Endodermal cell (in vitro differentiated cells): ENCODE measurements around the gene CHMP2A. TPM values are rescaled to one million over a fixed set of nuclear protein-coding genes. Genes with fewer than 3 reads are reported as not detected.

Source experiments
- DNase-seq: peaks from one replicate; pipeline ENCODE4 v3.0.0-alpha.2; 2017
- H3K27ac ChIP-seq: 2 replicates; pipeline ENCODE4 v1.5.1; 2013; ENCODE audit warnings: mild to moderate bottlenecking, low read depth, low read length, moderate library complexity
- H3K27me3 ChIP-seq: 2 replicates; pipeline ENCODE4 v1.6.1; 2013; ENCODE audit warnings: mild to moderate bottlenecking, low read length, moderate library complexity; ENCODE audit not compliant: insufficient read depth, control insufficient read depth, poor library complexity, severe bottlenecking
- H3K36me3 ChIP-seq: 2 replicates; pipeline ENCODE4 v1.7.0; 2013; ENCODE audit warnings: mild to moderate bottlenecking, low read length, moderate library complexity; ENCODE audit not compliant: control insufficient read depth, insufficient read depth
- H3K4me1 ChIP-seq: one replicate; pipeline ENCODE4 v1.7.0; 2013; ENCODE audit warnings: low read length; ENCODE audit not compliant: control insufficient read depth, insufficient read depth
- H3K4me3 ChIP-seq: 2 replicates; pipeline ENCODE4 v1.5.1; 2013; ENCODE audit warnings: mild to moderate bottlenecking, low read length, moderate library complexity
- H3K9ac ChIP-seq: 2 replicates; pipeline ENCODE4 v1.6.1; 2013; ENCODE audit warnings: mild to moderate bottlenecking, low read length, moderate library complexity; ENCODE audit not compliant: poor library complexity, severe bottlenecking; ENCODE audit errors: extremely low read depth
- H3K9me3 ChIP-seq: 2 replicates; pipeline ENCODE4 v1.6.1; 2013; ENCODE audit warnings: mild to moderate bottlenecking, low read length, moderate library complexity; ENCODE audit not compliant: control insufficient read depth
- H3K27ac Mint-ChIP-seq: 2 replicates; pipeline ENCODE4 v1.8.0; 2020; ENCODE audit warnings: mixed read lengths
- H3K27me3 Mint-ChIP-seq: 2 replicates; pipeline ENCODE4 v1.8.0; 2021; ENCODE audit warnings: mild to moderate bottlenecking, mixed read lengths; ENCODE audit not compliant: insufficient read depth
- H3K36me3 Mint-ChIP-seq: 2 replicates; pipeline ENCODE4 v1.8.0; 2020; ENCODE audit warnings: low read depth, mixed read lengths
- H3K4me1 Mint-ChIP-seq: 2 replicates; pipeline ENCODE4 v1.8.0; 2020; ENCODE audit warnings: mixed read lengths
- H3K4me3 Mint-ChIP-seq: 2 replicates; pipeline ENCODE4 v1.8.0; 2020; ENCODE audit warnings: mild to moderate bottlenecking, moderate library complexity, mixed read lengths
- H3K9me3 Mint-ChIP-seq: 2 replicates; pipeline ENCODE4 v1.8.0; 2020; ENCODE audit warnings: mild to moderate bottlenecking, mixed read lengths
- WGBS, 2 experiments: methylation state at CpG; one replicate each; pipeline versions ENCODE4 v1.1.5 to v1.1.7; 2013; ENCODE audit warnings: missing lambda C conversion rate in 2 of 2, mixed read lengths in 1 of 2; ENCODE audit not compliant: insufficient coverage in 1 of 2, insufficient read length in 1 of 2; 5-methylcytosine and 5-hydroxymethylcytosine counted together
- total RNA-seq, 2 donors: library from RNA; stranded (reverse); fragmentation: NEBNext Ultra II Directional in 1 of 2; extraction: Animal tissue kit (Norgen Biotek cat#: 25700) in 1 of 2; gene quantifications; 2 replicates in 1 of 2; 3 replicates in 1 of 2; pipeline ENCODE4 v1.2.1, GENCODE V29; 2021
- TF ChIP-seq, protein P1 (sequence below): fragments of 200-600 bp; sonication (generic); conservative IDR thresholded peaks from 2 replicates; pipeline ENCODE4 v1.5.0; 2021; ENCODE audit warnings: antibody characterized with exemption, mild to moderate bottlenecking

CHMP2A gene
- total RNA-seq, 2 donors from 2014 or later: 97.7 to 147 TPM

DNA sequence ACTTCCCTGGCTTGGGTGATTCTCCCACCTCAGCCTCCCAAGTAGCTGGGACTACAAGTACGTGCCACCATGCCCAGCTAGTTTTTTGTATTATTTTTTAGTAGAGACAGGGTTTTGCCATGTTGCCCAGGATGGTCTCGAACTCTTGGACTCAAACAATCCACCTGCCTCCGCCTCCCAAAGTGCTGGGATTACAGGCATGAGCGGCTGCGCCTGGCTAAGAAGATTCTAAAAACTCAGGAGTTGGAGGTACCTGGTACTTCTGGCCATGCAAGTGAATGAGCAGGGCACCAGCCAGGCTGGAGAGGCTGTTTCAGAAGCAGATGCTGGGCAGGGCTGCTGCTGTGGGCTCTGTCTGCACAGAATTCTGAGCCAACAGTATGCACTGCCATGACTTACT lies 12.1 kb upstream of the CHMP2A start:
- H3K4me3 ChIP-seq: no peak overlapping the region
- TF ChIP-seq, protein P1, sequence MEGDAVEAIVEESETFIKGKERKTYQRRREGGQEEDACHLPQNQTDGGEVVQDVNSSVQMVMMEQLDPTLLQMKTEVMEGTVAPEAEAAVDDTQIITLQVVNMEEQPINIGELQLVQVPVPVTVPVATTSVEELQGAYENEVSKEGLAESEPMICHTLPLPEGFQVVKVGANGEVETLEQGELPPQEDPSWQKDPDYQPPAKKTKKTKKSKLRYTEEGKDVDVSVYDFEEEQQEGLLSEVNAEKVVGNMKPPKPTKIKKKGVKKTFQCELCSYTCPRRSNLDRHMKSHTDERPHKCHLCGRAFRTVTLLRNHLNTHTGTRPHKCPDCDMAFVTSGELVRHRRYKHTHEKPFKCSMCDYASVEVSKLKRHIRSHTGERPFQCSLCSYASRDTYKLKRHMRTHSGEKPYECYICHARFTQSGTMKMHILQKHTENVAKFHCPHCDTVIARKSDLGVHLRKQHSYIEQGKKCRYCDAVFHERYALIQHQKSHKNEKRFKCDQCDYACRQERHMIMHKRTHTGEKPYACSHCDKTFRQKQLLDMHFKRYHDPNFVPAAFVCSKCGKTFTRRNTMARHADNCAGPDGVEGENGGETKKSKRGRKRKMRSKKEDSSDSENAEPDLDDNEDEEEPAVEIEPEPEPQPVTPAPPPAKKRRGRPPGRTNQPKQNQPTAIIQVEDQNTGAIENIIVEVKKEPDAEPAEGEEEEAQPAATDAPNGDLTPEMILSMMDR: no peak
- Mint-ChIP-seq H3K9me3 (no peaks in the 10 kb centered on the region), H3K27ac (no peak overlapping the region), H3K4me1 (peaks cover under 1% of the 10 kb centered on the region), H3K36me3 (peaks cover 18% of the 10 kb centered on the region), H3K4me3 (no peak overlapping the region), H3K27me3 (peaks cover 2% of the 10 kb centered on the region)
- H3K9me3 ChIP-seq: no peaks in the 10 kb centered on the region
- no peaks in the 10 kb centered on the region for H3K4me1 ChIP-seq
- H3K27ac ChIP-seq: no peak overlapping the region
- peaks cover 44% of the 10 kb centered on the region for H3K36me3 ChIP-seq
- 97 to 98% methylated on average over 4 to 5 of the region's 5 CpGs for whole genome bisulfite sequencing, 2 experiments
- DNase-seq: no peak
- no peak overlapping the region for H3K9ac ChIP-seq
- H3K27me3 ChIP-seq: peaks cover 5% of the 10 kb centered on the region

DNA sequence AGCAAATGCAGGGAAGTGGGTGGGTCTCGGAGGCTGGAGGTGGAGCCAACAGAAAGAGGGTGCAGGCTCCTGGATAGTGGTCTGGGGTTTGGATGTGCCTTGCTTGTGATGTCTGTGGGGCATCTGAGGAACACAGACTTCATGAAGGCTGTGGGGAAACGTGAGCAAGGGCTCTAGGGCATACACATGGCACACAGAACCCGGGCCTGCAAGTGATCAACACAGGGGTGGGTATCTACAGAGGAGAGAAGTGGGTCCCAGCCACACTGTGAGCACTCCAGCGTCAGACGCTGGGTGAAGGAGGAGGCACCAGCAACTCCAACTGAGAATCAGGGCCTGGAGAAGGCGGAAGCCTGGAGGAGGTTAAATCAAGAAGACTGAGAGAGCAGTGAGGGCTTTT lies 8.9 kb upstream of the CHMP2A start:
- H3K9me3 ChIP-seq: no peaks in the 10 kb centered on the region
- peaks cover 6% of the 10 kb centered on the region for H3K27me3 ChIP-seq
- no peak overlapping the region for H3K4me3 ChIP-seq
- H3K27ac ChIP-seq: no peak overlapping the region
- TF ChIP-seq, protein P1: no peak
- Mint-ChIP-seq H3K36me3 (peaks cover 16% of the 10 kb centered on the region), H3K27me3 (peaks cover 2% of the 10 kb centered on the region), H3K4me3 (no peak overlapping the region), H3K4me1 (no peaks in the 10 kb centered on the region), H3K9me3 (no peaks in the 10 kb centered on the region), H3K27ac (peak overlapping the region; percentile 23)
- 90 to 94% methylated on average over 6 of the region's 6 CpGs for WGBS, 2 experiments
- no peaks in the 10 kb centered on the region for H3K4me1 ChIP-seq
- peaks cover 16% of the 10 kb centered on the region for H3K36me3 ChIP-seq
- no peak overlapping the region for H3K9ac ChIP-seq
- peak; percentile 32 for DNase-seq

DNA sequence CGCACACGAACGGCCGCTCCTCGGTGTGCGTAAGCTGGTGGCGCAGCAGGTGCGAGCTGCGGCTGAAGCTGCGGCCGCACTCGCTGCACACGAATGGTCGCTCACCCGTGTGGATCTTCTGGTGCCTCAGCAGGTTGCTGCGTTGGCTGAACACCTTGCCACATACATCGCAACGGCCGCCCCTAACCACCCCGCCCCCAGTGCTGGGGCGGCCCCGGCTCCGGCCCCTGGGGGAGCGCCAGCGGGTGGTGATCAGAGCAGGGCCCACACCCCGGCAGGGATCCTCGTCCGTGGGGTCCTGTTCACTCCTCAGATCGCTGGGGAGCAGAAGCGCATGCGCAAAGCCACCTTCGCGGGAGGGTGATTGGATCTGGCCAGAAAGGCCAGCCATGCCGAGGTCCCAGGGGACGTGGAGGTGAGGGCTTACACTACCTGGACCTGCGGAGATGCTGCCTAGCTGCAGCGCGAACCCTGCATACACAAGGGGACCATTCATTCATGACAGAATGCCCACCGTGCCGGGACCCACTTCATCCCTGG lies 8.2 kb upstream of the CHMP2A start:
- H3K9me3 ChIP-seq: no peaks in the 10 kb centered on the region
- H3K27ac ChIP-seq: no peak overlapping the region
- H3K36me3 ChIP-seq: peaks cover 10% of the 10 kb centered on the region
- H3K27ac Mint-ChIP-seq: no peak overlapping the region
- H3K36me3 Mint-ChIP-seq: peaks cover 14% of the 10 kb centered on the region
- DNase-seq: peak; percentile 68
- no peaks in the 10 kb centered on the region for H3K9me3 Mint-ChIP-seq
- H3K27me3 Mint-ChIP-seq: peaks cover 2% of the 10 kb centered on the region
- H3K9ac ChIP-seq: no peak overlapping the region
- peaks cover 6% of the 10 kb centered on the region for H3K27me3 ChIP-seq
- TF ChIP-seq, protein P1: no peak
- 53 to 58% methylated on average over 40 of the region's 40 CpGs for WGBS, 2 experiments
- no peak overlapping the region for H3K4me3 Mint-ChIP-seq
- no peaks in the 10 kb centered on the region for H3K4me1 ChIP-seq
- H3K4me3 ChIP-seq: no peak overlapping the region
- H3K4me1 Mint-ChIP-seq: no peaks in the 10 kb centered on the region
